NCI-H82 (cell line): ENCODE data around the gene FAM3C.

Source experiments
- DNase-seq: peaks from one replicate; lab custom pipeline; 2025; lab: John Stamatoyannopoulos, UW

The FAM3C gene

GRCh38 chr7:121410829-121411596 is 14.9 kb upstream of the FAM3C start:
- no peak for DNase-seq

- DNase-seq: no peak
Measured at GRCh38 chr7:121406944-121407343, 10.8 kb upstream of the FAM3C start.

GRCh38 chr7:121406461-121406860 is 10.4 kb upstream of the FAM3C start:
- no peak for DNase-seq

- no peak for DNase-seq
Measured at GRCh38 chr7:121404348-121404747, 8.2 kb upstream of the FAM3C start.

DNA sequence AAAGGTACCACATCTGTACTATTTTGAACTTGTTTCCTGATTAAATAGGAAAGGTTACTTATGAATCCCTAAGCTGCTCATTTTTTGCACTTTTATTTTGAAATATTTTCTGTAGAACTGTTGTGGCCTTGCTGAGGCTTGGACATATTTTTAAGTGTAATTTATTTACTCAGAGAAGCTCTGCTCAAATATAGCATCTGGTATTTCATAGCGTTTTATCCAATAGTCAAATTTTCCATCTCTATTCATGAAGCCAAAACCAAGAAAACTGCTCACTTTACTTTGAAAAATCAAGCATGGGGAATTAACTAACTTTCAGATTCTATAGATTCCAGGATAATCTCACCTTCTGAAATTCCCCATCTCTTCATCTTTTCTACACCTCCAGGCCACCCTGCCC is 6.6 kb upstream of the FAM3C start:
- no peak for DNase-seq

DNA sequence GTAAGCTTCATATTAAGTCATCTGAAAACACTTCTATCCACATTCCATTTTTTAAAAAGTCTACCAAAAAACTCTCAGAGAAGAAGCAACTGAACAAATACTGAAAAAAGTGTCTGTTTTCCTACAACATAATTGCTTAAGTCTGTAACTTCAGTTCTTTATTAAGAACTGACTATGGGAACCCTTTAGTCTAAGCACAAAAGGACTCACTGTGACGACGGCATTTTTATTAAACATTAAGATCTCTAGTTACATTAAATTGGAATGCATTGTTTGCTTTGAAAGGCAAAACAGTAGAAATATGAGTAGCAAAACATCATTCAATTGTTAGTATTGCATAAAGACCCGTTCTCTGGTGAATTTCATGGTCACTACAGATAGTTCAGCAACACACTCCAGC is 5.8 kb upstream of the FAM3C start:
- DNase-seq: no peak

- DNase-seq: peak; percentile 54
Measured at GRCh38 chr7:121398246-121398645, 2.1 kb upstream of the FAM3C start.

GRCh38 chr7:121397822-121398221 is 1.7 kb upstream of the FAM3C start:
- DNase-seq: no peak

GRCh38 chr7:121397361-121397760 is 1.3 kb upstream of the FAM3C start:
- DNase-seq: peak; percentile 25

DNA sequence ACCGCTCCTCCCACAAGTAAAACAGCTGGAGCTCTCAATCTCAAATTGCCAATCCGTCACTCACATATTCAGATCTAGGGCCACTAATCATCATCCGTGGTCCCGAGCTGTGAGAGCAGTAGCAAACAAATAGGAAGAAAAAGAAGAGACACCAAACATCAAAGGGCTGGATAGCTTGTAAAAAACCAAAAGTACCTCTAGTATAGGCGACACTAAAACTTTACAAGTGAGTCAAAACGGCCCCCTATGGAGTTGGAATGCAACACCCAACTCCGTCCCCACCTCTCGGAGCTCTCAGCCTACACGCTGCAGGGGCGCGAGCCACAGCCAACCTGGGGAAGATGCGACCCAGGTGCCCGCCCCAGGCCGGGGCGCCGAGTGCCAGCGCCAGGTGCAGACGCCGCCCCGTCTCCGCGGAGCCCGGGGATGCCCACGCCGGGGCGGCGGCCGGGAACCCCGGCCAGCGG is 581 bp downstream of the FAM3C start:
- DNase-seq: peak; percentile 54

DNA sequence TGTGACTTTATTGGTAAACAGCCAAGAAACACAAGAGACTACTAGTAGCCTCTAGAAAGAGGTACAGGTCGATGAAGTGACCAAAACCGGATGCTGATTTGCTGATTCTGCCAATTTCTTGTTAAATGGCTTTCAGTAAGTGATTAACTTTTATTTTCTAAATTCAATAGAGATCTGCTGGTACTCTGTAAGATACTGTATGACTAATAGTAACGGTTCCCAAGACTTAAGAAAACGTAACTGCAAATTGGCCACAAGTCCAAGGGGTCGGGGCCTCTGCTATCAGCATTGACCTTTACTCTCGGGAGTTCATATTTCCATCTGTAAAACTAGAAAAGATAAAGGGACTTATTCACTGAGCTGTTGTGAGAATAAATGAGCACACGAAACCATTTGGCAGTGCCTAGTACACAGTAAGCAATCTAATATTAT is 1.4 kb downstream of the FAM3C start:
- DNase-seq: no peak

DNA sequence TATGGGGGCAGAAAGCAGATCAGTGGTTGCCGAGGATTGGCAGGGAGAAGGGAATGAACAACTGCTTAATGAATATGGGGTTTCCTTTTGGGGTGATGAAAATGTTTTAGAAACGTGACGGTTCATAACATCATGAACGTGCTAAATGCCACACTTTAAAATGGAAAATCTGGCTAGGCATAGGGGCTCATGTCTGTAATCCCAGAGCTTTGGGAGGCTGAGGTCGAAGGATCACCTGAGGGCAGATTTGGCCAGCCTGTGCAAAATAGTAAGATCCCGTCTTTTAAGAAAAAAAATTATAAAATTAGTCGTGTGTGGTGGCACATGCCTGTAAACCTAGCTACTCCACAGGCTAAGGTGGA is 3.1 kb downstream of the FAM3C start:
- DNase-seq: no peak

DNA sequence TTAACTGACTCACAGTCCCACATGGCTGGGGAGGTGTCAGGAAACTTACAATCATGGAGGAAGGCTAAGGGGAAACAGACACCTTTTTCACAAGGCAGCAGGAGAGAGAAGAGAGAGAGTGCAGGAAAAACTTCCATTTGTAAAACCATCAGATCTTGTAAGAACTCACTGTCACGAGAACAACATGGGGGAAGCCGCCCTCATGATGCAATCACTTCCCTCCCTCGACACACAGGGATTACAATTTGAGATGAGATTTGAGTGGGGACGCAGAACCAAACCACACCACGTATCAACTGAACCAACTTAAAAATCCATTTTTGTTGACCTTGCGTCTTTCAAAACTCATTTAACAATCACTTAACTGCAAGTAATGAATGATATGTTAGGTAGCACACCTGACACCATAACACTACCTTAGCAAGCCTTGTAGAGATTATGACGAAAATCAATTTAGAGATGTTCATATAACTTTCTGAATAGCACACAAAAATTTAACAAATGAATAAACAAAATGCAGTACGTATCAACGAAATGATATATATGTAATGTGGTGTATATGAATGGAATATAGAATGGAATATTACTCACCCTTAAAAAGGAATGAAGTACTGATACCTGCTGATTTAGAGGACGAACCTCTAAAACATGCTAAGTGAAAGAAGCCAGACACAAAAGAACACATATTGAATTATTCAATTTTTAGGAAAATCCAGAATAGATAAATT is 3.7 kb downstream of the FAM3C start:
- DNase-seq: no peak

DNA sequence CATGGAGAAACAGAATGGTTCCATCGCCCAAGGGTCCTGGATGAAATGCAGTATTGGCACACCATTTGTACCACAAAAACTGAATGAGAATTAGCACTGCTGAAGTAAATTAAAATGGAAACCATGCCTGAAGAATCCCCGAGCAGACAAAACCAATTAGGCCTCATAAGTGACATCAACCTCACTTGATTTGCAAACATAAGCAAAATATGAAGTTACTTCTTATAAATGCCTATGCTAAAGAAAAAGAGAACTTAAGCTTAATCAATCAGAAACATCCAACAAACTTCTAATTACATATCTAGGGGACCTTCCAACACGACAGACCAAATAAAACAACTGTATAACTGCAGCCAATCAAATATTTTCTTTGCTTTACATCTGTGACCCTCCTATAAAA is 4.4 kb downstream of the FAM3C start:
- no peak for DNase-seq

DNA sequence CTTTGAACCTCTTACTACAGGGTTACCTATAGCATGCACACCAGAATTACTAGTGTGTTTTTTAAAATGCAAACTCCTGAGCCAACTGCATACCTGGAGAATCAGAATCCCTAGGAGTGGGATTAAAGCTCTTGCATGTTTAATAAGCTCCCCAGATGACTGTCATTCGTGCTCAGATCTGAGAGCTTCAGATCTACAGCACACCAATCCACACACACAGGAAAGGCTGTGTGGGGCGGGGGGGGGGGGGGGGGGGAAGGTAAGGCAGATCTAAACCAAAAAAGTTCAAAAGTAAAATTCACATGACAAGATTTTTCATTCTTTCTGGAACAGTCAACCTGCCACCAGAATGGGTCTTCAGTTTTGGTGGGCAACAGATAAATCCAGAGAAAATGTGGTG is 5.5 kb downstream of the FAM3C start:
- peak; percentile 62 for DNase-seq

- DNase-seq: no peak
Measured at GRCh38 chr7:121390109-121390508, 6.0 kb downstream of the FAM3C start.

- DNase-seq: no peak
Measured at GRCh38 chr7:121388950-121389349, 7.2 kb downstream of the FAM3C start.

GRCh38 chr7:121385800-121386179 is 10.3 kb downstream of the FAM3C start:
- DNase-seq: peak; percentile 92

GRCh38 chr7:121385056-121385799 is 10.9 kb downstream of the FAM3C start:
- no peak for DNase-seq

- no peak for DNase-seq
Measured at GRCh38 chr7:121384265-121384664, 11.8 kb downstream of the FAM3C start.

- DNase-seq: no peak
Measured at GRCh38 chr7:121383235-121383910, 12.7 kb downstream of the FAM3C start.

GRCh38 chr7:121382473-121382872 is 13.6 kb downstream of the FAM3C start:
- no peak for DNase-seq
